Tibial nerve (tissue), 4 donors: ENCODE results near the gene SLF2. TPM values are rescaled to one million over a fixed set of nuclear protein-coding genes. Genes with fewer than 3 reads are reported as not detected.

ENCODE experiments used
- DNase-seq, 2 donors: peaks; one replicate each; pipeline ENCODE4 v3.0.0-alpha.2; 2019; ENCODE audit warnings: low spot score in 2 of 2
- H3K27ac ChIP-seq, 4 donors: fragments of 200-600 bp; sonication (generic) in 3 of 4; one replicate each; pipeline ENCODE4 v1.5.1; 2017 to 2019; ENCODE audit warnings: mild to moderate bottlenecking in 1 of 4
- H3K27me3 ChIP-seq, 2 donors: fragments of 200-600 bp; sonication (generic) in 1 of 2; one replicate each; pipeline versions ENCODE4 v1.5.1 to v1.6.0; 2017 to 2019
- H3K36me3 ChIP-seq, 3 donors: fragments of 200-600 bp; sonication (generic); one replicate each; pipeline ENCODE4 v1.5.1; 2018 to 2019
- H3K4me1 ChIP-seq, 4 donors: fragments of 200-600 bp; sonication (generic) in 3 of 4; one replicate each; pipeline ENCODE4 v1.5.1; 2017 to 2019
- H3K4me3 ChIP-seq, 4 donors: fragments of 200-600 bp; sonication (generic) in 3 of 4; one replicate each; pipeline ENCODE4 v1.5.1; 2017 to 2019; ENCODE audit warnings: mild to moderate bottlenecking in 1 of 4, moderate library complexity in 1 of 4
- H3K9me3 ChIP-seq, 4 donors: fragments of 200-600 bp; sonication (generic) in 3 of 4; one replicate each; pipeline ENCODE4 v1.5.1; 2017 to 2019
- EP300 ChIP-seq, 2 donors: sonication (generic); formaldehyde crosslinking; IDR thresholded peaks; one replicate each; pipeline ENCODE4 v1.6.1; 2017; ENCODE audit warnings: antibody characterized with exemption in 2 of 2, mild to moderate bottlenecking in 1 of 2
- POLR2A ChIP-seq, 2 donors: fragments of 450-650 bp; IDR thresholded peaks; one replicate each; pipeline ENCODE4 v1.6.1; 2017; ENCODE audit warnings: antibody characterized with exemption in 2 of 2, mild to moderate bottlenecking in 2 of 2, moderate library complexity in 2 of 2
- WGBS, 2 donors: methylation state at CpG; one replicate each; pipeline ENCODE4 v1.1.5; 2018; 5-methylcytosine and 5-hydroxymethylcytosine counted together
- total RNA-seq, 4 donors: library from RNA; depleted of rRNA; stranded (reverse); fragments of >200 nt; gene quantifications; one replicate each; pipeline ENCODE4 v1.1.0, GENCODE V29; 2016
- TF ChIP-seq, protein P1 (sequence below), 5 experiments: fragments of 200-600 bp in 3 of 5; fragments of 450-650 bp in 2 of 5; sonication (generic) in 3 of 5; IDR thresholded peaks; one replicate each; pipeline ENCODE4 v1.5.1; 2016 to 2019; ENCODE audit warnings: antibody characterized with exemption in 5 of 5, mild to moderate bottlenecking in 3 of 5, moderate library complexity in 2 of 5

SLF2 gene
- total RNA-seq, 4 donors from 2014 or later: 25.7 to 37.7 (median 29.7) TPM

DNA sequence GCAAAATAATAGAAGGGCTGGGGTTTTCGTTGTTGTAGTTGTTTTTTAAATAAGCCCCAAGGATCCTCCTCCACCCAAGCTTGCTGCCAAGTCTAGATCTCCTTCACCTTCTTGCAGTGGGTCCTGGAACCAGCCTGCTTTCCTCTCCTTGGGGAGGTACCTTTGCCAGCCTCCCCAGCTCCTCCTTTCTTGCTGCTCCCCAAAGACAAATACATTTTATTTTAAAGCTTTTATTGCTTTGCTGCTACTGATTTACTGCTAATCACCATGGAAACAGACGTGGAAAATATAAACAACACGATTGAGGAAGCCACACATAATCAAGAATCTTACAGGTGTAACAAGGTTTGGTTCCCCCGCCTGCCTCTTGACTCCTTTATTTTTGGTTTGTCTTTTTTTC is 17.4 kb upstream of the SLF2 start:
- Histone ChIP-seq H3K4me3 (no peak overlapping the region), H3K36me3 (no peaks in the 10 kb centered on the region), H3K27me3 (peaks cover 0 to 8% of the 10 kb centered on the region in 2 donors), H3K9me3 (no peaks in the 10 kb centered on the region), H3K4me1 (no peaks in the 10 kb centered on the region), H3K27ac (no peak overlapping the region)
- no peak for TF ChIP-seq POLR2A (IDR thresholded peaks at IDR 0.05)
- TF ChIP-seq EP300 (IDR thresholded peaks at IDR 0.05): no peak
- TF ChIP-seq, protein P1, sequence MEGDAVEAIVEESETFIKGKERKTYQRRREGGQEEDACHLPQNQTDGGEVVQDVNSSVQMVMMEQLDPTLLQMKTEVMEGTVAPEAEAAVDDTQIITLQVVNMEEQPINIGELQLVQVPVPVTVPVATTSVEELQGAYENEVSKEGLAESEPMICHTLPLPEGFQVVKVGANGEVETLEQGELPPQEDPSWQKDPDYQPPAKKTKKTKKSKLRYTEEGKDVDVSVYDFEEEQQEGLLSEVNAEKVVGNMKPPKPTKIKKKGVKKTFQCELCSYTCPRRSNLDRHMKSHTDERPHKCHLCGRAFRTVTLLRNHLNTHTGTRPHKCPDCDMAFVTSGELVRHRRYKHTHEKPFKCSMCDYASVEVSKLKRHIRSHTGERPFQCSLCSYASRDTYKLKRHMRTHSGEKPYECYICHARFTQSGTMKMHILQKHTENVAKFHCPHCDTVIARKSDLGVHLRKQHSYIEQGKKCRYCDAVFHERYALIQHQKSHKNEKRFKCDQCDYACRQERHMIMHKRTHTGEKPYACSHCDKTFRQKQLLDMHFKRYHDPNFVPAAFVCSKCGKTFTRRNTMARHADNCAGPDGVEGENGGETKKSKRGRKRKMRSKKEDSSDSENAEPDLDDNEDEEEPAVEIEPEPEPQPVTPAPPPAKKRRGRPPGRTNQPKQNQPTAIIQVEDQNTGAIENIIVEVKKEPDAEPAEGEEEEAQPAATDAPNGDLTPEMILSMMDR (IDR thresholded peaks at IDR 0.05): no peak
- DNase-seq: no peak
- 37 to 43% methylated on average over 4 of the region's 4 CpGs for WGBS, 2 donors

DNA sequence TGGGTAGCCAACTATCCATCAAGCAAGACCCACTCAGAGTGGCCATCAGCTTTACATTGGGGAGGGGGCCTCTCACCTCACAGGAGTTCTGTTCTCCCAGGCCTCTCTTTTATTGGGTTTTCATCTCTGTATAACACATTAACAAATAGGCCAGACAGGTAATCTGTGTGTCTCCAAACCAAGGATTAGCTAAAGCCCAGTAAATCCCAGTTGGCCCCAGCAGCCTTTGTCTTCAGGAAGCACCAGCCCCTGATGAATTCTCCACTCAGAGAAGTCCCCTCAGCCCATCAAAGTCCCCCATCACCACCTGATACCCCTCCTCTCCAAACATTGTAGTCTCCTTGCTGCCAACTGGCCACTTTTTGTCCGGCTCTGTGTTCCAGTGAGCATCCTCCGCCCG is 16.9 kb upstream of the SLF2 start:
- H3K36me3 ChIP-seq: no peaks in the 10 kb centered on the region
- WGBS, 2 donors: 85 to 96% methylated on average over 3 of the region's 3 CpGs
- H3K27me3 ChIP-seq: peaks cover 0 to 11% of the 10 kb centered on the region in 2 donors
- H3K4me1 ChIP-seq: no peaks in the 10 kb centered on the region
- DNase-seq: no peak
- no peaks in the 10 kb centered on the region for H3K9me3 ChIP-seq
- no peak overlapping the region for H3K27ac ChIP-seq
- H3K4me3 ChIP-seq: no peak overlapping the region
- TF ChIP-seq EP300 (IDR thresholded peaks at IDR 0.05) (no peak), POLR2A (IDR thresholded peaks at IDR 0.05) (no peak)
- TF ChIP-seq, protein P1 (IDR thresholded peaks at IDR 0.05): no peak

DNA sequence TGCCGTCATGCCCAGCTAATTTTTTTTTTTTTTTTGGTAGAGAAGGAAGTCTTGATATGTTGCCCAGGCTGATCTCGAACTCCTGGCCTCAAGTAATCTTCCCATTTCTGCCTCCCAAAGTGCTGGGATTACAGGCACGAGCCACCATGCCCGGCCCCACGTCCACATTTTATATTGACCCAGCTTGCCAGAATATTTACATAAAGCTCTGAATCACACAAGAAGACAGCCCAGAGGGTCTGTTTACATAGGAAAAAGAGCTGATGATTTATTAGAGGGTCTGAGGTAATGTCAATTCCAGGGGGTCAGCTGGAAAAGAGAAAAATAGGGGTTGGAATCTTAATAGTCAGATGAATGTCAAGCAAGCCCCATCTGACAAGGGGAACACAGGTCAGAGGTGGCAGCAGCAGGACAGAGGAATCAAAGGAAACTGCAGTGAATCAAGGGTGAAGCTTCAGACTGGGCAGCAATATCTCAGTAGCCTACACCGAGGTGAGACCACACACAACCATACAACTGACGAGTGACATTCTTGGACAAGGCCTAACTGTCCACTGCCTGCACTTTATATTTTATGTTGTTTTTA is 15.8 kb upstream of the SLF2 start:
- Histone ChIP-seq H3K9me3 (no peaks in the 10 kb centered on the region), H3K27me3 (peaks cover 0 to 16% of the 10 kb centered on the region in 2 donors), H3K27ac (no peak overlapping the region), H3K4me1 (no peaks in the 10 kb centered on the region), H3K36me3 (no peaks in the 10 kb centered on the region), H3K4me3 (no peak overlapping the region)
- TF ChIP-seq, protein P1 (IDR thresholded peaks at IDR 0.05): no peak
- TF ChIP-seq EP300 (IDR thresholded peaks at IDR 0.05): no peak
- no peak for TF ChIP-seq POLR2A (IDR thresholded peaks at IDR 0.05)
- 60 to 61% methylated on average over 7 of the region's 7 CpGs for WGBS, 2 donors
- DNase-seq: no peak

DNA sequence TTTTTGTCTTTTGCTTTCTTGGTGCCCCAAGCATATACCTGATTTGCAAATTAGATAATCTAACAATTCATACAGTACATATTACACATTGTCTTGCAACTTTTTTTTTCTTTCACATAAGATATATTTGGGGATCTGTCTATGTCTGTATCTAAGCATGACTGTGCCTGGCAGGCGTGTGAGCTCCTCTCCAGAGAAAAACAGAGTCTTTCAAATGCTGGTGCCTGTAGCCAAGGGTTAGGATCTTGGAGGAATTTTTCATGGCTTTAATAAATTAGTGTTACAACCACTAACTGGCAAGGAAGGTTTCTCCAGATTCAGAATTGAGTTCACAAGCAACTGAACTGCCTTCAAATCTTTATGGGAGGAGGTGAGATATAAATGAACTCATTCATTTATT is 14.8 kb upstream of the SLF2 start:
- DNase-seq: no peak
- peaks cover 0 to 8% of the 10 kb centered on the region in 2 donors for H3K27me3 ChIP-seq
- H3K4me1 ChIP-seq: no peaks in the 10 kb centered on the region
- no peak overlapping the region for H3K27ac ChIP-seq
- no peaks in the 10 kb centered on the region for H3K36me3 ChIP-seq
- H3K9me3 ChIP-seq: no peaks in the 10 kb centered on the region
- 56 to 63% methylated on average over 1 of the region's 1 CpG for WGBS, 2 donors
- TF ChIP-seq, protein P1 (IDR thresholded peaks at IDR 0.05): no peak
- no peak for TF ChIP-seq EP300 (IDR thresholded peaks at IDR 0.05)
- H3K4me3 ChIP-seq: no peak overlapping the region

DNA sequence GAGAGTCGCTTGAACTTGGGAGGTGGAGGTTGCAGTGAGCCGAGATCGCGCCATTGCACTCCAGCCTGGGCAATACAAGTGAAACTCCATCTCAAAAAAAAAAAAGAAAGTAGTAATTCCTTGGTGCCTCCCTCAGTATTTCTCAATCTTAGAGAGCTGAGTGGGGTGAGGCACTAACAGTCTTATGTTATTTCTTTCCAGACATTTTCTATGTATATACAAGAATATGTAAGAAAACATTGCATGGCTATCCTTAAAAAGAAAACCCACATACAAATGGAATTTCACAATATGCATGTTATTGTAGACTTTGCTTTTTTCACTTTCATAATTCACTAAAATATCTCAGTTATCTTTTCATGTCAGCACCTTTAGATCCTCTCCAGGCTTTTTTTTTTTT is 13.6 kb upstream of the SLF2 start:
- TF ChIP-seq, protein P1 (IDR thresholded peaks at IDR 0.05): no peak
- no peak for TF ChIP-seq POLR2A (IDR thresholded peaks at IDR 0.05)
- no peak for TF ChIP-seq EP300 (IDR thresholded peaks at IDR 0.05)
- no peaks in the 10 kb centered on the region for H3K9me3 ChIP-seq
- H3K27ac ChIP-seq: no peak overlapping the region
- no peaks in the 10 kb centered on the region for H3K4me1 ChIP-seq
- H3K4me3 ChIP-seq: no peak overlapping the region
- H3K36me3 ChIP-seq: no peaks in the 10 kb centered on the region
- DNase-seq: no peak
- 82 to 96% methylated on average over 4 of the region's 4 CpGs for WGBS, 2 donors
- peaks cover 0 to 8% of the 10 kb centered on the region in 2 donors for H3K27me3 ChIP-seq
